Astrocyte (in vitro differentiated cells and primary cell): ENCODE data around the gene C22orf39. TPM values are rescaled to one million over a fixed set of nuclear protein-coding genes. Genes with fewer than 3 reads are reported as not detected.

Experiments used
- DNase-seq: peaks from one replicate; pipeline ENCODE4 v3.0.0-alpha.2; 2010; ENCODE audit warnings: low read depth
- FAIRE-seq: peaks from 2 replicates; lab custom pipeline; 2011; peaks lifted over from hg19 to GRCh38; lab: Jason Lieb, UNC
- H2AFZ ChIP-seq: 2 replicates; pipeline ENCODE4 v1.6.0; 2012; ENCODE audit warnings: low read depth, low read length, inconsistent platforms
- H3K27ac ChIP-seq: 2 replicates; pipeline ENCODE4 v1.5.1; 2011; ENCODE audit warnings: low read depth, low read length, inconsistent platforms
- H3K27me3 ChIP-seq: 2 replicates; pipeline ENCODE4 v1.6.0; 2011; ENCODE audit warnings: low read length, inconsistent platforms; ENCODE audit not compliant: insufficient read depth
- H3K36me3 ChIP-seq: 2 replicates; pipeline ENCODE4 v1.5.1; 2011; ENCODE audit warnings: low read length, inconsistent platforms; ENCODE audit not compliant: insufficient read depth
- H3K4me1 ChIP-seq: 2 replicates; pipeline ENCODE4 v1.5.1; 2011; ENCODE audit warnings: low read length, inconsistent platforms; ENCODE audit not compliant: insufficient read depth
- H3K4me2 ChIP-seq: 2 replicates; pipeline ENCODE4 v1.6.0; 2012; ENCODE audit warnings: low read length, inconsistent platforms
- H3K4me3 ChIP-seq: 2 replicates; pipeline ENCODE4 v1.5.1; 2011; ENCODE audit warnings: low read depth, mild to moderate bottlenecking, low read length, inconsistent platforms; ENCODE audit not compliant: insufficient read depth
- H3K79me2 ChIP-seq: 2 replicates; pipeline ENCODE4 v1.6.0; 2012; ENCODE audit warnings: mild to moderate bottlenecking, low read length, inconsistent platforms; ENCODE audit not compliant: insufficient read depth
- H3K9ac ChIP-seq: 2 replicates; pipeline ENCODE4 v1.6.0; 2012; ENCODE audit warnings: mild to moderate bottlenecking, low read length, inconsistent platforms
- H3K9me3 ChIP-seq: 2 replicates; pipeline ENCODE4 v1.5.1; 2012; ENCODE audit warnings: low read depth, mild to moderate bottlenecking, low read length, inconsistent platforms; ENCODE audit not compliant: insufficient read depth
- H4K20me1 ChIP-seq: 2 replicates; pipeline ENCODE4 v1.6.0; 2012; ENCODE audit warnings: low read length, inconsistent platforms; ENCODE audit not compliant: insufficient read depth
- H3K27ac Mint-ChIP-seq: one replicate; pipeline ENCODE4 v1.8.0; 2021; ENCODE audit warnings: mild to moderate bottlenecking, mixed read lengths; ENCODE audit not compliant: unreplicated experiment
- H3K27me3 Mint-ChIP-seq: one replicate; pipeline ENCODE4 v1.8.0; 2021; ENCODE audit warnings: low read depth, mixed read lengths; ENCODE audit not compliant: unreplicated experiment
- H3K36me3 Mint-ChIP-seq: one replicate; pipeline ENCODE4 v1.8.0; 2021; ENCODE audit warnings: low read depth, mixed read lengths; ENCODE audit not compliant: unreplicated experiment
- H3K4me1 Mint-ChIP-seq: one replicate; pipeline ENCODE4 v1.8.0; 2021; ENCODE audit warnings: low read depth, mixed read lengths; ENCODE audit not compliant: unreplicated experiment
- H3K4me3 Mint-ChIP-seq: one replicate; pipeline ENCODE4 v1.8.0; 2021; ENCODE audit warnings: mild to moderate bottlenecking, moderate library complexity, mixed read lengths; ENCODE audit not compliant: unreplicated experiment
- H3K9me3 Mint-ChIP-seq: one replicate; pipeline ENCODE4 v1.8.0; 2021; ENCODE audit warnings: mild to moderate bottlenecking, mixed read lengths; ENCODE audit not compliant: unreplicated experiment
- EZH2 ChIP-seq: IDR thresholded peaks from 2 replicates; pipeline ENCODE4 v1.6.1; 2012; ENCODE audit warnings: mild to moderate bottlenecking, low read length, inconsistent platforms; ENCODE audit not compliant: insufficient read depth
- total RNA-seq: library from RNA; stranded (reverse); gene quantifications from 2 replicates; pipeline ENCODE4 v1.2.1, GENCODE V29; 2021
- TF ChIP-seq, protein P1 (sequence below): IDR thresholded peaks from 2 replicates; pipeline ENCODE4 v1.5.1; 2011; ENCODE audit warnings: low read depth, mild to moderate bottlenecking, inconsistent platforms, low read length, moderate library complexity; ENCODE audit not compliant: insufficient read depth

The C22orf39 gene
- total RNA-seq, 1 donor from 2014 or later: 14.5 TPM

DNA sequence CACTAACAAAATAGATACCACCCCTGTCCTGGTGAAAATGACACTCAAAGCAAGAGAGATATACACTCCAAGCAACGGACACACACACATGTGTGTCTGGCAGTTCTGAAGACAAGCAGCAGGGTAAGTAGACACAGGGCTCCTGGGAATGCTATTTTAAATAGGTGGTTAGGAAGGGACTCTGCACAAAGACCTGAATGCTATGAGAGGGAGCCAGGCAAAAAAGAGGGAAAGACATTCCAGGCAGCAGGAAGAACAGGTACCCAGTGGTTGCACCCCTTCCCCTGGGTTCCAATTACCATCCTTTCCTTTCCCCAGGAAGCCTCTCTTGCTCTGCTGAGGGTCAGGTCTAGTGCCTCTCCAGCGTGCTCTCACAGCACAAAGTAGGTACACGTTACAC, 28.5 kb upstream of the C22orf39 start:
- H3K9me3 ChIP-seq: no peaks in the 10 kb centered on the region
- H3K79me2 ChIP-seq: peaks cover 76% of the 10 kb centered on the region
- DNase-seq (no peak), FAIRE-seq (no peak)
- no peaks in the 10 kb centered on the region for H3K9me3 Mint-ChIP-seq
- TF ChIP-seq EZH2: no peak
- TF ChIP-seq, protein P1, sequence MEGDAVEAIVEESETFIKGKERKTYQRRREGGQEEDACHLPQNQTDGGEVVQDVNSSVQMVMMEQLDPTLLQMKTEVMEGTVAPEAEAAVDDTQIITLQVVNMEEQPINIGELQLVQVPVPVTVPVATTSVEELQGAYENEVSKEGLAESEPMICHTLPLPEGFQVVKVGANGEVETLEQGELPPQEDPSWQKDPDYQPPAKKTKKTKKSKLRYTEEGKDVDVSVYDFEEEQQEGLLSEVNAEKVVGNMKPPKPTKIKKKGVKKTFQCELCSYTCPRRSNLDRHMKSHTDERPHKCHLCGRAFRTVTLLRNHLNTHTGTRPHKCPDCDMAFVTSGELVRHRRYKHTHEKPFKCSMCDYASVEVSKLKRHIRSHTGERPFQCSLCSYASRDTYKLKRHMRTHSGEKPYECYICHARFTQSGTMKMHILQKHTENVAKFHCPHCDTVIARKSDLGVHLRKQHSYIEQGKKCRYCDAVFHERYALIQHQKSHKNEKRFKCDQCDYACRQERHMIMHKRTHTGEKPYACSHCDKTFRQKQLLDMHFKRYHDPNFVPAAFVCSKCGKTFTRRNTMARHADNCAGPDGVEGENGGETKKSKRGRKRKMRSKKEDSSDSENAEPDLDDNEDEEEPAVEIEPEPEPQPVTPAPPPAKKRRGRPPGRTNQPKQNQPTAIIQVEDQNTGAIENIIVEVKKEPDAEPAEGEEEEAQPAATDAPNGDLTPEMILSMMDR: no peak
- no peak overlapping the region for H3K27ac Mint-ChIP-seq
- no peaks in the 10 kb centered on the region for H3K27me3 Mint-ChIP-seq
- H3K4me1 Mint-ChIP-seq: peaks cover 18% of the 10 kb centered on the region
- H3K27ac ChIP-seq: no peak overlapping the region
- H2AFZ ChIP-seq: no peak overlapping the region
- peaks cover 64% of the 10 kb centered on the region for H4K20me1 ChIP-seq
- peaks cover 18% of the 10 kb centered on the region for H3K36me3 ChIP-seq
- peaks cover 7% of the 10 kb centered on the region for H3K4me1 ChIP-seq
- peaks cover 11% of the 10 kb centered on the region for H3K36me3 Mint-ChIP-seq
- no peak overlapping the region for H3K4me2 ChIP-seq
- H3K4me3 ChIP-seq: no peak overlapping the region
- no peak overlapping the region for H3K9ac ChIP-seq
- H3K4me3 Mint-ChIP-seq: no peak overlapping the region
- H3K27me3 ChIP-seq: no peaks in the 10 kb centered on the region

GRCh38 chr22:19473578-19473977, 26.1 kb upstream of the C22orf39 start:
- H3K27ac Mint-ChIP-seq: no peak overlapping the region
- peaks cover 67% of the 10 kb centered on the region for H3K79me2 ChIP-seq
- no peak overlapping the region for H2AFZ ChIP-seq
- no peak overlapping the region for H3K4me3 ChIP-seq
- DNase-seq (no peak), FAIRE-seq (no peak)
- no peak overlapping the region for H3K4me2 ChIP-seq
- H3K36me3 Mint-ChIP-seq: peaks cover 20% of the 10 kb centered on the region
- H3K4me1 Mint-ChIP-seq: peaks cover 18% of the 10 kb centered on the region
- no peak overlapping the region for H3K4me3 Mint-ChIP-seq
- H3K9me3 Mint-ChIP-seq: no peaks in the 10 kb centered on the region
- H3K36me3 ChIP-seq: peaks cover 26% of the 10 kb centered on the region
- H3K27me3 ChIP-seq: no peaks in the 10 kb centered on the region
- H3K9me3 ChIP-seq: no peaks in the 10 kb centered on the region
- no peak overlapping the region for H3K27ac ChIP-seq
- H4K20me1 ChIP-seq: peaks cover 82% of the 10 kb centered on the region
- no peak overlapping the region for H3K9ac ChIP-seq
- peaks cover 7% of the 10 kb centered on the region for H3K4me1 ChIP-seq
- no peaks in the 10 kb centered on the region for H3K27me3 Mint-ChIP-seq
- no peak for TF ChIP-seq EZH2
- TF ChIP-seq, protein P1: no peak

DNA sequence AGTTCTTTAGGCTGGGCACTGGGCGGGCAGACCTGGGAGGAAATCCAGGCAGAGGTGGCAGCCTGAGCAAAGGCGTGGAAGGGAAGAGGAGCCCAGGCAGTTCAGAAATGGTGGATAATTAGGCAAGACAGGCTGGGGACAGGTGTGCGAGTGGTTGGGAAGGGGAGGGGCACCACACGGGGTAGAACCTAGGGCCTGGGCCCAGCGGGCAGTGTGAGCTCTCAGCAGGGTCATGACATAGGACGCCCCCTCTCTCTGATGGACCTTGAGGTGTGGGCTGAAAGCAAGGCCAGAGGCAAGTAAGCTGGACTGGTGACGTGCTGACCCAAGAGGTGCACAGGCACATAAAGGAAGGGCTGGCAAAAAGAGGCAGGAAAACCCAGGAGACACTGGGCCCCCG, 24.7 kb upstream of the C22orf39 start:
- no peaks in the 10 kb centered on the region for H3K27me3 ChIP-seq
- no peak overlapping the region for H3K4me2 ChIP-seq
- peaks cover 22% of the 10 kb centered on the region for H3K36me3 Mint-ChIP-seq
- no peak overlapping the region for H3K27ac Mint-ChIP-seq
- no peak overlapping the region for H3K4me3 ChIP-seq
- H3K36me3 ChIP-seq: peaks cover 36% of the 10 kb centered on the region
- H2AFZ ChIP-seq: no peak overlapping the region
- no peak overlapping the region for H3K4me3 Mint-ChIP-seq
- peaks cover under 1% of the 10 kb centered on the region for H3K4me1 ChIP-seq
- no peak overlapping the region for H3K27ac ChIP-seq
- no peak overlapping the region for H3K9ac ChIP-seq
- H4K20me1 ChIP-seq: peaks cover 81% of the 10 kb centered on the region
- TF ChIP-seq, protein P1: no peak
- no peak for TF ChIP-seq EZH2
- peaks cover 55% of the 10 kb centered on the region for H3K79me2 ChIP-seq
- DNase-seq: no peak
- H3K4me1 Mint-ChIP-seq: peaks cover 14% of the 10 kb centered on the region
- H3K9me3 Mint-ChIP-seq: no peaks in the 10 kb centered on the region
- FAIRE-seq: no peak
- H3K27me3 Mint-ChIP-seq: no peaks in the 10 kb centered on the region
- H3K9me3 ChIP-seq: no peaks in the 10 kb centered on the region
